ENCODE results near the gene SYNE1. TPM values are rescaled to one million over a fixed set of nuclear protein-coding genes. Genes with fewer than 3 reads are reported as not detected.

SYNE1 gene
- total RNA-seq, 1 experiment from 2014 or later, result 3.0 TPM

GRCh38 chr6:152484806-152485205 is 152.4 kb downstream of the SYNE1 start:
- Histone ChIP-seq H2BK120ac (ENCODE audit: low read depth, low read length, poor library complexity, severe bottlenecking) (no peak overlapping the region), H4K91ac (ENCODE audit: insufficient read length, low read depth, low read length) (no peak overlapping the region), H3K23me2 (ENCODE audit: insufficient read length, low read depth, low read length, poor library complexity, severe bottlenecking) (no peaks in the 10 kb centered on the region), H3K4me1 (ENCODE audit: insufficient read depth, low read length) (no peaks in the 10 kb centered on the region; the same call in 1 of the 2 replicates), H3K27me3 (ENCODE audit: insufficient read depth, low read length) (no peaks in the 10 kb centered on the region), H4K8ac (replicated peaks; ENCODE audit: insufficient read length, low read depth, low read length) (no peak overlapping the region), H3K56ac (ENCODE audit: insufficient read length, low read depth, low read length) (no peak overlapping the region), H3K79me1 (ENCODE audit: insufficient read depth, low read depth, low read length, poor library complexity, severe bottlenecking) (no peaks in the 10 kb centered on the region), H3K79me2 (ENCODE audit: insufficient read depth, low read length) (no peaks in the 10 kb centered on the region), H3T11ph (ENCODE audit: low read length) (no peak overlapping the region), H3K18ac (ENCODE audit: insufficient read length, low read depth, low read length) (no peak overlapping the region), H3K4ac (ENCODE audit: low read depth, low read length) (no peak overlapping the region), H3K27ac (ENCODE audit: insufficient read length, low read depth, low read length) (no peak overlapping the region), H3K9me3 (ENCODE audit: control insufficient read depth, low read depth, low read length) (no peaks in the 10 kb centered on the region), H2BK12ac (ENCODE audit: insufficient read length, low read depth, low read length) (no peak overlapping the region), H3K9ac (ENCODE audit: extremely low read depth, insufficient read length, low read length) (no peak overlapping the region), H3K14ac (ENCODE audit: insufficient read depth, low read length) (no peak overlapping the region), H2AFZ (ENCODE audit: low read length) (no peak overlapping the region), H4K20me1 (ENCODE audit: control insufficient read depth, insufficient read depth, insufficient read length) (no peaks in the 10 kb centered on the region), H2AK5ac (ENCODE audit: insufficient read length, low read length) (no peak overlapping the region), H2BK20ac (ENCODE audit: low read depth, low read length, poor library complexity, severe bottlenecking) (no peak overlapping the region), H3K23ac (ENCODE audit: insufficient read length, low read depth, low read length) (no peak overlapping the region), H2BK5ac (ENCODE audit: insufficient read length, low read length) (no peak overlapping the region), H2BK15ac (ENCODE audit: low read depth, low read length) (no peak overlapping the region), H4K5ac (ENCODE audit: insufficient read length, low read depth, low read length) (no peak overlapping the region), H3K4me2 (ENCODE audit: insufficient read depth, insufficient read length, low read length) (no peak overlapping the region)
- Mint-ChIP-seq H3K27me3 (ENCODE audit: low read depth) (no peaks in the 10 kb centered on the region), H3K4me1 (peaks cover 3 to 6% of the 10 kb centered on the region in 2 experiments; a peak in 2 of 4 replicates), H3K36me3 (ENCODE audit: insufficient read depth in 1 of 3, low read depth in 3 of 3) (no peaks in the 10 kb centered on the region), H3K9me3 (no peaks in the 10 kb centered on the region), H3K4me3 (no peak overlapping the region), H3K27ac (no peak overlapping the region)
- no peak for DNase-seq
- WGBS (ENCODE audit: extremely low coverage, insufficient read length, low lambda C conversion rate), result no CpG with 5 or more reads among the region's 2 CpGs
- no peak for TF ChIP-seq CTCF (conservative IDR thresholded peaks at IDR 0.05)
